ENCODE data around the gene DPAGT1. TPM values are rescaled to one million over a fixed set of nuclear protein-coding genes. Genes with fewer than 3 reads are reported as not detected.

DPAGT1 gene
- total and polyA plus RNA-seq, 2 donors (not counting 3 experiments of a cell fraction or from before 2014, with no cell fraction given): 62.0 to 203 TPM

GRCh38 chr11:119085437-119085847, 16.2 kb downstream of the DPAGT1 start:
- TF ChIP-seq FOS (IDR thresholded peaks at IDR 0.05; ENCODE audit: borderline replicate concordance, insufficient read depth, low read length): no peak
- TF ChIP-seq POLR2A (IDR thresholded peaks at IDR 0.05; ENCODE audit: low read depth, low read length): no peak
- TF ChIP-seq GATA2 (IDR thresholded peaks at IDR 0.05; ENCODE audit: insufficient read depth, insufficient read length, low read depth, low read length): no peak
- Histone ChIP-seq H3K79me2 (ENCODE audit: control insufficient read depth, insufficient read depth, low read length) (peaks cover 5% of the 10 kb centered on the region), H4K20me1 (replicated peaks; ENCODE audit: control insufficient read depth, extremely low read depth, insufficient read depth, low read length) (no peaks in the 10 kb centered on the region), H3K27ac (ENCODE audit: insufficient read depth, low read depth, low read length) (peak overlapping the region; percentile 49), H3K4me2 (ENCODE audit: insufficient read depth, low read length) (peak overlapping the region; percentile 82), H3K4me1 (ENCODE audit: control insufficient read depth, extremely low read depth, insufficient read depth, low read length) (peaks cover 12% of the 10 kb centered on the region), H3K9me3 (replicated peaks; ENCODE audit: control insufficient read depth, insufficient read depth, low read length) (no peaks in the 10 kb centered on the region), H3K4me3 (replicated peaks in 1 of 3; ENCODE audit: insufficient read depth in 1 of 3, low read depth in 1 of 3, low read length in 3 of 3) (peak overlapping the region; percentile 10 to 77 (median 70)), H2AFZ (ENCODE audit: low read depth, low read length) (peak overlapping the region; percentile 74), H3K9ac (replicated peaks; ENCODE audit: extremely low read depth, insufficient read depth, low read length) (peak overlapping the region; percentile 37), H3K27me3 (ENCODE audit: control insufficient read depth in 2 of 2, insufficient read depth in 2 of 2, low read length in 2 of 2) (no peaks in the 10 kb centered on the region), H3K9me1 (replicated peaks; ENCODE audit: control insufficient read depth, extremely low read depth, insufficient read depth, low read length) (no peaks in the 10 kb centered on the region), H3K36me3 (ENCODE audit: control insufficient read depth in 2 of 2, extremely low read depth in 1 of 2, insufficient read depth in 2 of 2, low read length in 2 of 2) (peaks cover 3 to 16% of the 10 kb centered on the region in 2 experiments)
- dilution Hi-C loops (cut with MboI; ENCODE audit: extremely low pct_ligation_motif_present, low sequenced_read_pairs) (no loop called here), intact Hi-C loops (cut with micrococcal nuclease) (loop anchor here (1.0 to 5.0 kb wide), 2 partner anchors 9 to 173 kb away; no protein-coding TSS in a partner anchor)
- no peak for FAIRE-seq
- BruUV-seq (replicated peaks): TSS peak; percentile 60
- CTCF ChIA-PET: interaction anchor here (0.7 to 3.6 kb wide), 9 partner anchors 9 to 271 kb away, joined by 3 to 16 read pairs (median 4); partner anchors contain the start of genes CBL and VPS11
- POLR2A ChIA-PET: interaction anchor here (0.6 to 3.2 kb wide), 6 partner anchors 9 to 86 kb away, joined by 3 to 23 read pairs (median 4); partner anchors contain the start of genes DPAGT1 and VPS11
- DNase-seq (ENCODE audit: low read depth, low spot score): no peak

DNA sequence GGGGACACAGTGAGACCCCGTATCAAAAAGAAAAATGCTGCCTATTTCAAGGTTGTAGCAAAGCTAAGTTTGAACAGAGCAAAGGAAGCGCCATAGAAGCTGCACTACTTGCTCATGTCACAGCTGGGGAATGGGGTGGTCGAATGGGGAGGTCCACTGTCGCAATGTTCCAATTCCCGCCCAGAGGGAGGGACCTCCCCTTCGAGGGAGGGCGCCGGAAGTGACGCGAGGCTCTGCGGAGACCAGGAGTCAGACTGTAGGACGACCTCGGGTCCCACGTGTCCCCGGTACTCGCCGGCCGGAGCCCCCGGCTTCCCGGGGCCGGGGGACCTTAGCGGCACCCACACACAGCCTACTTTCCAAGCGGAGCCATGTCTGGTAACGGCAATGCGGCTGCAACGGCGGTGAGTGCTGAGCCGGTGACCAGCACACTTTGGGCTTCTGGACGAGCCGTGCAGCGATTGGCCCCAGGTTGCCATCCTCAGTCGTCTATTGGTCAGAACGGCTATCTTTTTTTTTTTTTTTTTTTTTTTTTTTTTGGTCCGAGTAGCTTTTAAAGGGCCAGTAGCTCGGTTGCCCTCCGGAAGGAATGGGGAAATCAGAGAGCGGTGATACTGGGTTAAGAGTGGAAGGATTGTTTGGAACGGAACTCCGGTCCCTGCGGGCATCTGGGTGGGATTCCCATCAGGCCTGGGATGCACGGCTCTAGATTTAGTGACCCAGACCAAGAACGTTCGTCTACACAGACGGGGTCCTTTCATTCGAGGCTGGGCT, 16.8 kb downstream of the DPAGT1 start, which contains the start of gene HMBS:
HMBS (plus strand) TSS at position 219 of the 774 bp plus-strand sequence; CDS start at position 372, 153 bp downstream.
- H3K79me2 ChIP-seq (ENCODE audit: control insufficient read depth, insufficient read depth, low read length): peaks cover 5% of the 10 kb centered on the region
- DNase-seq (ENCODE audit: low read depth, low spot score) (peak; percentile 95), FAIRE-seq (peak; percentile 96)
- H3K27me3 ChIP-seq (ENCODE audit: control insufficient read depth in 2 of 2, insufficient read depth in 2 of 2, low read length in 2 of 2): no peaks in the 10 kb centered on the region
- no TSS peak for BruUV-seq (replicated peaks)
- H2AFZ ChIP-seq (ENCODE audit: low read depth, low read length): peak within 1 kb of the TSS; percentile 74
- H4K20me1 ChIP-seq (replicated peaks; ENCODE audit: control insufficient read depth, extremely low read depth, insufficient read depth, low read length): no peaks in the 10 kb centered on the region
- H3K27ac ChIP-seq (ENCODE audit: insufficient read depth, low read depth, low read length): peak within 1 kb of the TSS; percentile 49
- dilution Hi-C loops (cut with MboI; ENCODE audit: extremely low pct_ligation_motif_present, low sequenced_read_pairs): no loop called here
- H3K9me1 ChIP-seq (replicated peaks; ENCODE audit: control insufficient read depth, extremely low read depth, insufficient read depth, low read length): no peaks in the 10 kb centered on the region
- no peaks in the 10 kb centered on the region for H3K9me3 ChIP-seq (replicated peaks; ENCODE audit: control insufficient read depth, insufficient read depth, low read length)
- intact Hi-C loops (cut with micrococcal nuclease): loop anchor here (1.0 to 5.0 kb wide), 3 partner anchors 9 to 173 kb away; partner anchors contain the start of gene VPS11
- peak within 1 kb of the TSS; percentile 82 for H3K4me2 ChIP-seq (ENCODE audit: insufficient read depth, low read length)
- H3K4me3 ChIP-seq (replicated peaks in 1 of 3; ENCODE audit: insufficient read depth in 1 of 3, low read depth in 1 of 3, low read length in 3 of 3): peak within 1 kb of the TSS; percentile 10 to 77 (median 70)
- ChIA-PET CTCF (interaction anchor here (0.7 to 3.6 kb wide), 8 partner anchors 10 to 271 kb away, joined by 3 to 16 read pairs (median 4); partner anchors contain the start of genes CBL and VPS11), POLR2A (interaction anchor here (0.6 to 3.2 kb wide), 5 partner anchors 10 to 86 kb away, joined by 3 to 23 read pairs (median 4); partner anchors contain the start of gene VPS11)
- H3K4me1 ChIP-seq (ENCODE audit: control insufficient read depth, extremely low read depth, insufficient read depth, low read length): peaks cover 12% of the 10 kb centered on the region
- peak within 1 kb of the TSS; percentile 37 for H3K9ac ChIP-seq (replicated peaks; ENCODE audit: extremely low read depth, insufficient read depth, low read length)
- no peak for TF ChIP-seq EZH2 (IDR thresholded peaks at IDR 0.05; ENCODE audit: borderline replicate concordance, low read depth, low read length, severe bottlenecking)
- peak; percentile 30 for TF ChIP-seq MYC (IDR thresholded peaks at IDR 0.05; ENCODE audit: low read depth, low read length)
- peak; percentile 97 for TF ChIP-seq POLR2A (IDR thresholded peaks at IDR 0.05; ENCODE audit: low read depth, low read length)
- peak; percentile 58 for TF ChIP-seq MAX (IDR thresholded peaks at IDR 0.05; ENCODE audit: insufficient read depth, insufficient read length)
- TF ChIP-seq POLR2AphosphoS5 (IDR thresholded peaks at IDR 0.05; ENCODE audit: insufficient read depth, low read depth, low read length): peak; percentile 94
- no peak for TF ChIP-seq JUN (IDR thresholded peaks at IDR 0.05; ENCODE audit: borderline replicate concordance, insufficient read depth, insufficient read length, low read depth)
- H3K36me3 ChIP-seq (ENCODE audit: control insufficient read depth in 2 of 2, extremely low read depth in 1 of 2, insufficient read depth in 2 of 2, low read length in 2 of 2): peaks cover 3 to 17% of the 10 kb centered on the region in 2 experiments
